Measurements from ENCODE around the gene DNM2. TPM values are rescaled to one million over a fixed set of nuclear protein-coding genes. Genes with fewer than 3 reads are reported as not detected.

DNM2 gene
- total RNA-seq, 8 experiments from 2014 or later, result 23.2 to 128 (median 45.4) TPM

- no peak for ATAC-seq (replicated peaks in 6 of 8)
- Histone ChIP-seq H3K4me3 (no peak overlapping the region), H3K27ac (no peak overlapping the region), H3K4me1 (replicated peaks in 1 of 2) (no peaks in the 10 kb centered on the region)
- WGBS, 10 experiments, result 67 to 100% (median 96%) methylated on average over 1 to 6 of the region's 7 CpGs; no CpG with 5 or more reads in 5 of the 10 experiments
- in situ Hi-C loops (cut with MboI; ENCODE audit: low pct_unique_long_range_greater_than_20kb in 2 of 9, low sequenced_read_pairs in 9 of 9, unreplicated experiment in 9 of 9), result no loop called here
These were observed 108.4 kb downstream of the DNM2 start for GRCh38 chr19:10826231-10826630.

- WGBS, 10 experiments, result 81 to 100% (median 93%) methylated on average over 1 to 4 of the region's 6 CpGs; no CpG with 5 or more reads in 1 of the 10 experiments
- no peaks in the 10 kb centered on the region for H3K4me1 ChIP-seq (replicated peaks in 1 of 2)
- ATAC-seq (replicated peaks in 6 of 8), result no peak
- H3K27ac ChIP-seq, result no peak overlapping the region
- no peak overlapping the region for H3K4me3 ChIP-seq
- in situ Hi-C loops (cut with MboI; ENCODE audit: low pct_unique_long_range_greater_than_20kb in 2 of 9, low sequenced_read_pairs in 9 of 9, unreplicated experiment in 9 of 9), result no loop called here
These were observed 109.0 kb downstream of the DNM2 start for GRCh38 chr19:10826846-10827245.

GRCh38 chr19:10828981-10829821 is 111.3 kb downstream of the DNM2 start:
- WGBS, 10 experiments, result 68 to 100% (median 87%) methylated on average over 1 to 5 of the region's 26 CpGs; no CpG with 5 or more reads in 3 of the 10 experiments
- in situ Hi-C loops (cut with MboI; ENCODE audit: low pct_unique_long_range_greater_than_20kb in 2 of 9, low sequenced_read_pairs in 9 of 9, unreplicated experiment in 9 of 9), result no loop called here
- peak in 6 of 8 experiments; percentile 4 to 38 (median 10) for ATAC-seq (replicated peaks in 6 of 8)
- Histone ChIP-seq H3K27ac (no peak overlapping the region), H3K4me3 (no peak overlapping the region), H3K4me1 (replicated peaks in 1 of 2) (no peaks in the 10 kb centered on the region)

GRCh38 chr19:10829967-10830366 is 112.1 kb downstream of the DNM2 start:
- no peak overlapping the region for H3K4me3 ChIP-seq
- peak in 5 of 8 experiments; percentile 6 to 11 (median 9) for ATAC-seq (replicated peaks in 6 of 8)
- no CpG with 5 or more reads among the region's 16 CpGs for WGBS, 10 experiments
- no peak overlapping the region for H3K27ac ChIP-seq
- in situ Hi-C loops (cut with MboI; ENCODE audit: low pct_unique_long_range_greater_than_20kb in 2 of 9, low sequenced_read_pairs in 9 of 9, unreplicated experiment in 9 of 9), result no loop called here
- H3K4me1 ChIP-seq (replicated peaks in 1 of 2), result no peaks in the 10 kb centered on the region

- in situ Hi-C loops (cut with MboI; ENCODE audit: low pct_unique_long_range_greater_than_20kb in 2 of 9, low sequenced_read_pairs in 9 of 9, unreplicated experiment in 9 of 9), result no loop called here
- ATAC-seq (replicated peaks in 6 of 8), result peak in 1 of 8 experiments; percentile 1
- H3K4me3 ChIP-seq, result no peak overlapping the region
These were observed 112.5 kb downstream of the DNM2 start for GRCh38 chr19:10830370-10830769.

GRCh38 chr19:10830931-10831779 is 113.3 kb downstream of the DNM2 start:
- no peak overlapping the region for H3K4me3 ChIP-seq
- ATAC-seq (replicated peaks in 6 of 8), result no peak
- H3K27ac ChIP-seq, result no peak overlapping the region
- 100% methylated on average over 2 of the region's 33 CpGs; no CpG with 5 or more reads in 9 of the 10 experiments for WGBS, 10 experiments
- in situ Hi-C loops (cut with MboI; ENCODE audit: low pct_unique_long_range_greater_than_20kb in 2 of 9, low sequenced_read_pairs in 9 of 9, unreplicated experiment in 9 of 9), result no loop called here
- peaks cover 0 to 3% of the 10 kb centered on the region in 2 donors for H3K4me1 ChIP-seq (replicated peaks in 1 of 2)

More at GRCh38 chr19:10830370-10830769, 112.5 kb downstream of the DNM2 start:
- 90% methylated on average over 2 of the region's 7 CpGs; no CpG with 5 or more reads in 9 of the 10 experiments for WGBS, 10 experiments
- H3K27ac ChIP-seq, result no peak overlapping the region
- H3K4me1 ChIP-seq (replicated peaks in 1 of 2), result peaks cover 0 to 3% of the 10 kb centered on the region in 2 donors

GRCh38 chr19:10831987-10832938 is 114.4 kb downstream of the DNM2 start:
- 74 to 100% (median 75%) methylated on average over 2 to 13 of the region's 28 CpGs; no CpG with 5 or more reads in 5 of the 10 experiments for WGBS, 10 experiments
- in situ Hi-C loops (cut with MboI; ENCODE audit: low pct_unique_long_range_greater_than_20kb in 2 of 9, low sequenced_read_pairs in 9 of 9, unreplicated experiment in 9 of 9), result no loop called here
- no peak overlapping the region for H3K4me3 ChIP-seq
- H3K4me1 ChIP-seq (replicated peaks in 1 of 2), result peaks cover 9 to 10% of the 10 kb centered on the region in 2 donors
- H3K27ac ChIP-seq, result no peak overlapping the region
- no peak for ATAC-seq (replicated peaks in 6 of 8)

GRCh38 chr19:10832939-10833296 is 115.0 kb downstream of the DNM2 start:
- WGBS, 10 experiments, result 70 to 81% (median 80%) methylated on average over 1 to 7 of the region's 20 CpGs; no CpG with 5 or more reads in 6 of the 10 experiments
- Histone ChIP-seq H3K27ac (no peak overlapping the region), H3K4me3 (no peak overlapping the region), H3K4me1 (replicated peaks in 1 of 2) (peaks cover 9 to 10% of the 10 kb centered on the region in 2 donors)
- in situ Hi-C loops (cut with MboI; ENCODE audit: low pct_unique_long_range_greater_than_20kb in 2 of 9, low sequenced_read_pairs in 9 of 9, unreplicated experiment in 9 of 9), result no loop called here
- ATAC-seq (replicated peaks in 6 of 8), result no peak

- no peak for ATAC-seq (replicated peaks in 6 of 8)
- peaks cover 9 to 10% of the 10 kb centered on the region in 2 donors for H3K4me1 ChIP-seq (replicated peaks in 1 of 2)
- 41 to 96% (median 89%) methylated on average over 4 to 12 of the region's 32 CpGs; no CpG with 5 or more reads in 5 of the 10 experiments for WGBS, 10 experiments
- H3K4me3 ChIP-seq, result peak overlapping the region; percentile 13 to 88 (median 56)
- in situ Hi-C loops (cut with MboI; ENCODE audit: low pct_unique_long_range_greater_than_20kb in 2 of 9, low sequenced_read_pairs in 9 of 9, unreplicated experiment in 9 of 9), result no loop called here
- peak overlapping the region in 1 of 2 donors; percentile 34 for H3K27ac ChIP-seq
These were observed 117.3 kb downstream of the DNM2 start for GRCh38 chr19:10835089-10835753.

GRCh38 chr19:10835754-10836478 is 118.0 kb downstream of the DNM2 start, which contains the start of gene TMED1:
Gene TMED1 (minus strand): TSS chr19:10836212. CDS start chr19:10836191, 21 bp downstream.
- peak; percentile 88 to 93 (median 92) for ATAC-seq (replicated peaks in 6 of 8)
- Histone ChIP-seq H3K4me1 (replicated peaks in 1 of 2) (peaks cover 9 to 10% of the 10 kb centered on the region in 2 donors), H3K4me3 (peak within 1 kb of the TSS; percentile 56 to 88 (median 66)), H3K27ac (peak within 1 kb of the TSS; percentile 99)
- WGBS, 10 experiments, result 0 to 20% (median 0%) methylated on average over 1 to 8 of the region's 50 CpGs; no CpG with 5 or more reads in 6 of the 10 experiments
- in situ Hi-C loops (cut with MboI; ENCODE audit: low pct_unique_long_range_greater_than_20kb in 2 of 9, low sequenced_read_pairs in 9 of 9, unreplicated experiment in 9 of 9), result no loop called here

Measured in motor neuron (in vitro differentiated cells).